Measurements from ENCODE around the gene ERCC4.

GRCh38 chr16:13959626-13960025 is 39.7 kb downstream of the ERCC4 start:
- TF ChIP-seq POLR2A (IDR thresholded peaks at IDR 0.05) = no peak
- TF ChIP-seq, protein P1, sequence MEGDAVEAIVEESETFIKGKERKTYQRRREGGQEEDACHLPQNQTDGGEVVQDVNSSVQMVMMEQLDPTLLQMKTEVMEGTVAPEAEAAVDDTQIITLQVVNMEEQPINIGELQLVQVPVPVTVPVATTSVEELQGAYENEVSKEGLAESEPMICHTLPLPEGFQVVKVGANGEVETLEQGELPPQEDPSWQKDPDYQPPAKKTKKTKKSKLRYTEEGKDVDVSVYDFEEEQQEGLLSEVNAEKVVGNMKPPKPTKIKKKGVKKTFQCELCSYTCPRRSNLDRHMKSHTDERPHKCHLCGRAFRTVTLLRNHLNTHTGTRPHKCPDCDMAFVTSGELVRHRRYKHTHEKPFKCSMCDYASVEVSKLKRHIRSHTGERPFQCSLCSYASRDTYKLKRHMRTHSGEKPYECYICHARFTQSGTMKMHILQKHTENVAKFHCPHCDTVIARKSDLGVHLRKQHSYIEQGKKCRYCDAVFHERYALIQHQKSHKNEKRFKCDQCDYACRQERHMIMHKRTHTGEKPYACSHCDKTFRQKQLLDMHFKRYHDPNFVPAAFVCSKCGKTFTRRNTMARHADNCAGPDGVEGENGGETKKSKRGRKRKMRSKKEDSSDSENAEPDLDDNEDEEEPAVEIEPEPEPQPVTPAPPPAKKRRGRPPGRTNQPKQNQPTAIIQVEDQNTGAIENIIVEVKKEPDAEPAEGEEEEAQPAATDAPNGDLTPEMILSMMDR (IDR thresholded peaks at IDR 0.05) = no peak
